BLaER1 (cell line): ENCODE data around the gene ZNF211.

Experiments used
- H3K27ac ChIP-seq: shearing (Covaris generic); formaldehyde crosslinking; 2 replicates; pipeline ENCODE4 v1.8.1; 2022
- H3K27me3 ChIP-seq: shearing (Covaris generic); formaldehyde crosslinking; 2 replicates; pipeline ENCODE4 v1.8.1; 2022
- H3K36me3 ChIP-seq: shearing (Covaris generic); formaldehyde crosslinking; 2 replicates; pipeline ENCODE4 v1.8.1; 2022
- H3K4me1 ChIP-seq: shearing (Covaris generic); formaldehyde crosslinking; 2 replicates; pipeline ENCODE4 v1.8.1; 2022
- H3K4me2 ChIP-seq: shearing (Covaris generic); formaldehyde crosslinking; 2 replicates; pipeline ENCODE4 v1.8.1; 2022
- H3K4me3 ChIP-seq: shearing (Covaris generic); formaldehyde crosslinking; 2 replicates; pipeline ENCODE4 v1.8.1; 2022
- H3K9ac ChIP-seq: shearing (Covaris generic); formaldehyde crosslinking; 2 replicates; pipeline ENCODE4 v1.8.1; 2022
- H3K9me3 ChIP-seq: shearing (Covaris generic); formaldehyde crosslinking; 2 replicates; pipeline ENCODE4 v1.8.1; 2022
- H4K20me1 ChIP-seq: shearing (Covaris generic); formaldehyde crosslinking; 2 replicates; pipeline ENCODE4 v1.8.1; 2022
- Cebpa-rat ChIP-seq: shearing (Covaris generic); IDR thresholded peaks from 2 replicates; pipeline ENCODE4 v1.8.1; 2022

ZNF211 gene

DNA sequence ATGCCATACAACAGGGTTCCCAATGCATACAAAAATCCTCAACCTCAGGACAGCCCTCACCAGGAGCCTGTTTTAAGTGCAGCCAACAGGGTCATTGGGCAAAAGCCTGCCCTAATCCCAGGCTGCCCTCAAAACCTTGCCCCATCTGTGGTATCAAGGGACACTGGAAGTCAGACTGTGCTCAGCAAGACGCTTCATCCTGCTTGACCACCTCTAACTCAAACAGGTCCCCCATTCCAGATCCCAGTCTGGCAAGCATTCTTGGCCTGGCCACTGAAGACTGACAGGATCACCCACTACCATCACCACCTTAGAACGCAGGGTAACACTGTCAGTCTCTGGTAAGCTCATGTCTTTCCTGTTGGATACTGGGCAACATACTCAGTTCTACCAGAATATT, 20.7 kb downstream of the ZNF211 start:
- no peaks in the 10 kb centered on the region for H3K27me3 ChIP-seq
- no peak overlapping the region for H3K4me2 ChIP-seq
- no peak overlapping the region for H3K9ac ChIP-seq
- no peaks in the 10 kb centered on the region for H3K36me3 ChIP-seq
- no peak overlapping the region for H3K4me3 ChIP-seq
- no peaks in the 10 kb centered on the region for H4K20me1 ChIP-seq
- H3K9me3 ChIP-seq, result peaks cover 46% of the 10 kb centered on the region
- H3K4me1 ChIP-seq, result peaks cover 18% of the 10 kb centered on the region
- no peak overlapping the region for H3K27ac ChIP-seq
- no peak for TF ChIP-seq Cebpa-rat

DNA sequence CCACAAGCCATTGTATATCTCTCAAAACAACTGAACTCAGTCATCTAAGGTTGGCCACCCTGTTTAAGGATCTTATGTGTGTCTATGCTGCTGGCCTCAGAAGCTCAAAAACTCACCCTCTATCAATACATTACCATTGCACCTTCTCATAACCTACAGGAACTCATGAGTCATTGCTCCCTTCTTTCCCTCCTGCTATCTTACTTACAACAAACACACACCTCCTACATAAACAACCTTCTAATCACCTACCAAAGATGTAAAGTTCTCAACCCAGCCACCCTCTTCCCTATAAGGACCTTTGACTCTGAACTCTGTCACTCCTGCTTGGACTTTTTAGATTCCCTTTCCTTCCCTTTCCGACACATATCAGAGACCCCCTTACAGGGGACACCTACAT, 22.5 kb downstream of the ZNF211 start:
- no peak overlapping the region for H3K9ac ChIP-seq
- TF ChIP-seq Cebpa-rat, result no peak
- no peak overlapping the region for H3K4me2 ChIP-seq
- no peak overlapping the region for H3K4me3 ChIP-seq
- H4K20me1 ChIP-seq, result no peaks in the 10 kb centered on the region
- peaks cover 39% of the 10 kb centered on the region for H3K9me3 ChIP-seq
- no peaks in the 10 kb centered on the region; the same call in 1 of the 2 replicates for H3K27me3 ChIP-seq
- H3K4me1 ChIP-seq, result peaks cover 18% of the 10 kb centered on the region
- no peaks in the 10 kb centered on the region for H3K36me3 ChIP-seq
- H3K27ac ChIP-seq, result no peak overlapping the region

DNA sequence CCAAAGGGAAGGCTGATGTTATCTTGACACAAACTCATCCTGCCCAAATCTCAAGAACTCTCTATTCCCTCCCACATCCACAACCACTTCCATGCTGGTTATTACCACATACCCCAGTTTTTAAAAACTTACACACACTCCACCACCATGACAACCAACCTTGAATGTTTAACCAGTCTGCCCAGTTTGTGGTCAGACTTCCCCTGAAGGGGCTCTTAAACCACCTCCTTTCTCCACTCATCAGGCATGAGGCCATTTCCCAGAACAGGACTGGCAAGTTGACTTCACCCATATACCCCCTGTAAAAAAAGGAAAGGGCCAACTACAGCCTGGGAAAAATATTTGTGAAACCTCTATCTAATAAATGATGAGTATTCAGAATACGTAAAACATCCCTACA, 23.4 kb downstream of the ZNF211 start:
- peaks cover 8% of the 10 kb centered on the region for H3K4me1 ChIP-seq
- H3K9ac ChIP-seq, result no peak overlapping the region
- H3K4me2 ChIP-seq, result no peak overlapping the region
- no peaks in the 10 kb centered on the region; the same call in 1 of the 2 replicates for H3K27me3 ChIP-seq
- no peak overlapping the region for H3K27ac ChIP-seq
- no peaks in the 10 kb centered on the region for H3K36me3 ChIP-seq
- H3K9me3 ChIP-seq, result peaks cover 35% of the 10 kb centered on the region
- no peak overlapping the region for H3K4me3 ChIP-seq
- no peak for TF ChIP-seq Cebpa-rat
- no peaks in the 10 kb centered on the region for H4K20me1 ChIP-seq

DNA sequence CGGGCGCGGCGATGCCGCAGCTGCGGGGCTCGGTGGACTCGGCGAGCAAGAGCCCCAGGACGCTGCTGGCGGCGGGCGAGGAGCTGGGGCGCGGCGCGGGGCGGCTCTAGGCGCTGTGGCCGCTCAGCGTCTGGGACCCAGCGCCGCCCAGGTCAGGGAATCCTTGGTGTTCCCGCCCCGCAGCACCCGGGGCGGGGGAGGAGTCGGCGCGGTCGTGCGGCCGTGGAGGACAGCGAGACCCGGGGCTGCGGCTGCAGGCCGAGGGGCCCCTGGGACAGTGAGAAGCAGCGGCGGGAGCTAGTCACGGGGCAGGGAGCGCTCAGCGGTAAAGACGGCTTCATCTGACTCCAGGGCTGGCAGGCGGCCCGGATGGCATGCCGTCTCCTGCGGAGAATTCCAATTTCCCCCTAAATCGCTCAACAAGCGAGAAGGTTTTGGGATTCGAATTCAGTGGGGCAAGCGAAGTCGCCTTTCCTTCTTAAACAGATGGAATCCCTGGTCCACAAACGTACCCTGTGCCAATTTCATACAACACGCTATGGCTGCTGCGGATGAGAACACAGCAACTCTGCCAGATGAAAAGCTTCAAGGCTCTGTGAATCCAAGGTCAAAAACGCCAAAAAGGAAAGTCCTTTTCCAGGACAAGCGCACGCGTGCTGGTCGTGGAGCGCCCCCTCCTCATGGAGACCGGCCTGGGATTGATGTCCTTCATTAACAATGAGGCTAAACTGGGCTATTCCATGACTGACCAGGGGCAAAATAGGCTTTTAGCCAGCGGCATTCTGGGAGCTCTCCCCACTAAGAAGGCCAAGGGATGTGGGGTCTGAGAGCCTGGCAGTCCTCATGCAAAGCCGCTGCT, 31.5 kb downstream of the ZNF211 start:
- Histone ChIP-seq H4K20me1 (no peaks in the 10 kb centered on the region), H3K27me3 (peaks cover 39% of the 10 kb centered on the region), H3K9ac (peak overlapping the region; percentile 60), H3K9me3 (no peaks in the 10 kb centered on the region), H3K4me3 (peak overlapping the region; percentile 67), H3K36me3 (no peaks in the 10 kb centered on the region), H3K4me2 (peak overlapping the region; percentile 90), H3K27ac (no peak overlapping the region), H3K4me1 (peaks cover 16% of the 10 kb centered on the region)
- no peak for TF ChIP-seq Cebpa-rat

DNA sequence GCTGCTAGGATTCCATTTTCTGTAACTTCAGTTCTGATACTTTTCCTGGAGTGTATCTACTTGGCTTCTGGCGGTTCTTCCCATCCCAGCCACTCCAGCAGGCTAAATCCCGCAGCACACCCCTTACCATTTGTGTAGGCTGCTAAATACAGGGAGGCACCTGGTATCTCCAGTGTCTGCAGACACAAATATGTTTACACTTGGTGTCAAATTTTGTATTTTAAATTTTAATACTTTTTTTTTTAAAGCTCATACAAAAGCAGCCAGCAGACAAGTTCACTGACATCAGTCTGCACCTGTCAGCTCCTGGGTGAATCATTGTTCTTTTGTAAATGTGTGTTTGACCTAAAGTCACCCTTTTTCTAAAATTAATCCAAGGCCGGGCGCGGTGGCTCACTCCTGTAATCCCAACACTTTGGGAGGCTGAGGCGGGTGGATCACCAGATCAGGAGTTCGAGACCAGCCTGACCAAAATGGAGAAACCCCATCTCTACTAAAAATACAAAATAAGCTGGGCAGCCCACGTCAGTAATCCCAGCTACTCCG, 32.4 kb downstream of the ZNF211 start:
- H3K4me3 ChIP-seq, result no peak overlapping the region
- H3K36me3 ChIP-seq, result no peaks in the 10 kb centered on the region
- no peaks in the 10 kb centered on the region for H4K20me1 ChIP-seq
- H3K27ac ChIP-seq, result no peak overlapping the region
- no peak overlapping the region for H3K9ac ChIP-seq
- TF ChIP-seq Cebpa-rat, result no peak
- peaks cover 16% of the 10 kb centered on the region for H3K4me1 ChIP-seq
- no peak overlapping the region for H3K4me2 ChIP-seq
- H3K9me3 ChIP-seq, result no peaks in the 10 kb centered on the region
- peaks cover 39% of the 10 kb centered on the region for H3K27me3 ChIP-seq

DNA sequence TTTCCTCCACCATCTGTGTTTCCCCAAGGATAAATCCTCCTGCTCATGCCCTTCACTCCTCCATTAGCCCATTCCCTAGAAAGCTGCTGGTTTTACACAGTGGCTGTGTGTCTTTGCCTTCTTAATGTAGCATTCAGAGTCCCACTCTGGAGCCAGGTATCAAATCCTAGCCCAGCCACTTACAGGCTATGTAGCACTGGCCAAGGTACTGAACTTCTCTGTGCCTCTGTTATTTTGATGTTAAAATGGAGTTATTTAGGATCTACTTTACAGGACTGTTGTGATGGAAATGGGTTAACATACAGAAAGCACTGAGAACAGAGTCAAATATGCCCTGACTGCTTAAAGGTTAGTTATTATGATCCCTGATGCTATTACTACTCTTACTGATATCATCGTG, 34.3 kb downstream of the ZNF211 start:
- TF ChIP-seq Cebpa-rat, result no peak
- no peak overlapping the region for H3K9ac ChIP-seq
- no peak overlapping the region for H3K4me2 ChIP-seq
- H3K27ac ChIP-seq, result no peak overlapping the region
- no peaks in the 10 kb centered on the region for H3K9me3 ChIP-seq
- no peaks in the 10 kb centered on the region for H4K20me1 ChIP-seq
- H3K36me3 ChIP-seq, result no peaks in the 10 kb centered on the region
- H3K27me3 ChIP-seq, result peaks cover 39% of the 10 kb centered on the region
- peaks cover 16% of the 10 kb centered on the region for H3K4me1 ChIP-seq
- H3K4me3 ChIP-seq, result no peak overlapping the region

DNA sequence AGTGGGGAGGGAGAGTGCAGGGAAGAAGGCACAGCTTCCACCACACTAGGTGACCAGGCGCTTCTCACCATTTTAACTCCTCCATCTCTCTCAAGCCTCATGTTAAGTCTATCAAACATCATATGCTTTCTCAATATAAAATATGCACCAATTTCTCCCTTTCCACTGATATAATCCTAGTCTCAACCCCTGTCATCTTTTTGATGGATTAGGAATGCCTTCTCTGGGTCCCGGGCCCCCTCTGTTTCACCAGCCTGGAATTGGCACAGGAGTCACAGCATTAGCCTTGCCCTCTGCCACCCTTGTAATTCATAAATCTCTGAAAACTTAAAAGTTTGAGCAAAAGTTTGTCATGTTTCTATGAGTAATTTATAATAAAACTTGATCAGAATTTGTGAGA, 35.7 kb downstream of the ZNF211 start, which contains the start of gene ZSCAN4:
ZSCAN4 (plus strand) TSS at position 301 of the 400 bp plus-strand sequence. CDS start 7,211 bp downstream, outside the sequence.
- Histone ChIP-seq H4K20me1 (no peaks in the 10 kb centered on the region), H3K4me1 (peaks cover 13% of the 10 kb centered on the region), H3K9ac (no peak within 1 kb of the TSS), H3K36me3 (no peaks in the 10 kb centered on the region), H3K4me2 (no peak within 1 kb of the TSS), H3K27ac (no peak within 1 kb of the TSS), H3K4me3 (no peak within 1 kb of the TSS), H3K9me3 (no peaks in the 10 kb centered on the region), H3K27me3 (peaks cover 27% of the 10 kb centered on the region)
- TF ChIP-seq Cebpa-rat, result no peak

DNA sequence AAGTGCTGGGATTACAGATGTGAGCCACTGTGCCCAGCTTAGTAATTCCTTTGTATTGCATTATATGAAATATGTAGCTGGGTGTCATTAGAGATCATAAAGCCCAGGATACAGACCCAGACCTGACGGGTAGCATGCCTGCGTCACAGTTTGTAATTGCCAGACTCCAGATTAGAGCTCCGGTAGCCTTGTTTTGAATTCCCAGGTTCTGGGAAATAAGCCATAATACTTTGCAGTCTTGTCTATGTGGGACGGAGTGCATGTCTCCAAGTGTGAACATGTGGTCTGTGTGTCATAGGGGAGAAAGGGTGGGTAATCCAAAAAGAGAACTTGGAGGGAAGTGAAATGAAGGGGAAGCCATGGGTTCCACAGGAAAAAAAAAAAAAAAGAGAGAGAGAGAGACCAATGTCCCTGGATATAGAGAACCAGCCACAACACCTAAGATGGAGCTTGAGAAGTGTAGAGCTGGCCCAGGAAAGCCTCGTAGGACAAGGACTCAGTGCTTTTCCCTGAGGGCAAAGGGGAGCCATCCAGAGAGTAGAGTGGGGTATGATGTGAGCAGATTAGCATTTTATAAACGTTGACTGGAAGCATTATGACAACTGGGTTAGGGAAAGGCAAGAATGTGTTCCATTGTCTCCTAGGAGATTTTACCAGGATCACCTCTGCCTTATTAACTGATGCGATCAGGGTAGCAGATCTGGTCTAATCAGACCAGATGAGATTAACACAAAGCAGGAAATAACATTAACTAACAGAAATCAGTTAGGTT, 38.3 kb downstream of the ZNF211 start:
- TF ChIP-seq Cebpa-rat, result no peak
- Histone ChIP-seq H3K4me2 (no peak overlapping the region), H3K9ac (no peak overlapping the region), H3K27ac (no peak overlapping the region), H3K9me3 (no peaks in the 10 kb centered on the region), H3K4me1 (peaks cover 15% of the 10 kb centered on the region), H3K4me3 (no peak overlapping the region), H4K20me1 (no peaks in the 10 kb centered on the region), H3K27me3 (peaks cover under 1% of the 10 kb centered on the region; the same call in 1 of the 2 replicates), H3K36me3 (no peaks in the 10 kb centered on the region)

DNA sequence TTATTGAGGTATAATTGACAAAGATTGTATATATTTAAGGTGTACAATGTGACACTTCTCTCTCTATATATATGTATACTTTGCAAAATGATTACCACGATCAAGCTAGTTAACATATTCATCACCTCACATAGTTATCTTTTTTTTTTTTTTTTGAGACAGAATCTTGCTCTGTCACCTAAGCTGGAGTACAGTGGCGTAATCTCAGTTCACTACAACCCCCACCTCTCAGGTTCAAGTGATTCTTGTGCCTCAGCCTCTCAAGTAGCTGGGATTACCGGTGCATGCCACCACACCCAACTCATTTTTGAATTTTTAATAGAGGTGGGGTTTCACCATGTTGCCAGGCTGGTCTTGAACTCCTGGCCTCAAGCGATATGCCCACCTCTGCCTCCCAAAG, 39.5 kb downstream of the ZNF211 start:
- Histone ChIP-seq H3K4me1 (peaks cover 21% of the 10 kb centered on the region), H3K27me3 (no peaks in the 10 kb centered on the region), H3K27ac (no peak overlapping the region), H3K4me2 (no peak overlapping the region), H3K9ac (no peak overlapping the region), H3K9me3 (no peaks in the 10 kb centered on the region), H3K36me3 (no peaks in the 10 kb centered on the region), H3K4me3 (no peak overlapping the region), H4K20me1 (no peaks in the 10 kb centered on the region)
- TF ChIP-seq Cebpa-rat, result no peak

DNA sequence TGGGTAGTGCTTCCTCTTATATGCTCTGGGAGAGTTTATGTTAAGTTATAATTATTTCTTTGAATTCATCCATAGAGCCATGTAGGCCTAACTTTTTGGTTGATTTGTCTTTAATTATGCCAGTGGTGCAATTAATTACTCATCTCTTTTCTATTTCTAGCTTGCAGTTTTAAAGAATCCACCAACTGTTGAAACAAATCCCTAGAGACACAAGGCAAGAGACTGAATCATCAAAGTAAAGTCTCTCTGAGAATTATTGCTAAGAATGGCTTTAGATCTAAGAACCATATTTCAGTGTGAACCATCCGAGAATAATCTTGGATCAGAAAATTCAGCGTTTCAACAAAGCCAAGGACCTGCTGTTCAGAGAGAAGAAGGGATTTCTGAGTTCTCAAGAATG, 42.9 kb downstream of the ZNF211 start:
- Histone ChIP-seq H4K20me1 (no peaks in the 10 kb centered on the region), H3K4me3 (no peak overlapping the region), H3K9me3 (no peaks in the 10 kb centered on the region), H3K4me1 (peaks cover 29% of the 10 kb centered on the region), H3K27me3 (no peaks in the 10 kb centered on the region), H3K4me2 (peak overlapping the region; percentile 64), H3K36me3 (no peaks in the 10 kb centered on the region), H3K9ac (no peak overlapping the region; the same call in 1 of the 2 replicates), H3K27ac (no peak overlapping the region)
- no peak for TF ChIP-seq Cebpa-rat
